Mucosa of stomach (tissue), 1 donor: ENCODE data around the gene FBXO45.
"Not testable (repeated sequence)": the region's sequence is repeated elsewhere in the genome, so short reads cannot be mapped to it uniquely, and the experiment has no call there.

ENCODE experiments used
- H3K27me3 ChIP-seq: one replicate; pipeline ENCODE4 v1.7.0; 2013; ENCODE audit warnings: mild to moderate bottlenecking, low read length; ENCODE audit not compliant: control insufficient read depth, insufficient read depth
- H3K36me3 ChIP-seq: one replicate; pipeline ENCODE4 v1.7.0; 2013; ENCODE audit warnings: low read length; ENCODE audit not compliant: control insufficient read depth, insufficient read depth
- H3K4me1 ChIP-seq: one replicate; pipeline ENCODE4 v1.7.0; 2013; ENCODE audit warnings: mild to moderate bottlenecking, low read length; ENCODE audit not compliant: control insufficient read depth, insufficient read depth
- H3K4me3 ChIP-seq: one replicate; pipeline ENCODE4 v1.7.0; 2013; ENCODE audit warnings: low read length
- H3K9ac ChIP-seq: one replicate; pipeline ENCODE4 v1.7.0; 2013; ENCODE audit warnings: mild to moderate bottlenecking, low read length, moderate library complexity
- H3K9me3 ChIP-seq: one replicate; pipeline ENCODE4 v1.7.0; 2013; ENCODE audit warnings: mild to moderate bottlenecking, low read length, moderate library complexity; ENCODE audit not compliant: control insufficient read depth
- donor health status: Pancreatic carcinoma.

FBXO45 gene

DNA sequence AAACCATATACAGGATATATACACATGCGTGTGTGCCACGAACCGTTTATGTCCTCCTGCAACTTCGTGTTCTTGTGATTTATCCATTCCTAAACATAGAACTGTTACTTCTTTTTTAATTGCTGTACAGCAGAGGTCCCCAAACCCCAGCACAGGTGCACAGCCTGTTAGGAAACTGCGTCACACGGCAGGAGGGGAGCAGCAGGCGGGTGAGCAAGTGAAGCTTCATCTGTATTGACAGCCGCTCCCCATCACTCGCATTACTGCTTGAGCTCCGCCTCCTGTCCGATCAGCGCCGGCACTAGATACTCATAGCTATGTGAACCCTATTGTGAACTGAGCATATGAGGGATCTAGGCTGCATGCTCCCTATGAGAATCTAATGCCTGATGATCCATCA is 36.1 kb downstream of the FBXO45 start:
- Histone ChIP-seq H3K4me1 (peaks cover 2% of the 10 kb centered on the region), H3K9me3 (no peaks in the 10 kb centered on the region), H3K9ac (no peak overlapping the region), H3K27me3 (no peaks in the 10 kb centered on the region), H3K36me3 (no peaks in the 10 kb centered on the region), H3K4me3 (no peak overlapping the region)

DNA sequence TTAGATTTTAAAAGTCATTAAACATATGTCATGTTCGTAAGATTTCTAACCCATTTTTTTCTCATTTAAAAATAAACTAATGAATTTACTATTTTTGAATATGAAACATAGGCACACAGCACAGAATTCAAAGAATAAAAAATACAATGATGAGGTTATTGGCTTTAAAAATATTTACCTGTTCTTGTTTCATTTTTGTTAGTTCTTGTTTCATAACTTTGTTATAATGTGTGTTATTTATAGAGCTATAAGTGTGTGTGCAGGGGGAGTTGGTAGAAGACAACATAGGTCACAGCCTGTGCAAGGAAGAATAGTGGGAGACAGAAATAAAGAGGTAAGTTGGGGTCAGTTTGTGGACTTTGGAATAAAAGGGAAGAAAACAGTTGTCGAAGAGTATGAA is 40.2 kb downstream of the FBXO45 start:
- no peaks in the 10 kb centered on the region for H3K27me3 ChIP-seq
- H3K4me3 ChIP-seq = no peak overlapping the region
- peaks cover 8% of the 10 kb centered on the region for H3K4me1 ChIP-seq
- H3K9me3 ChIP-seq = no peaks in the 10 kb centered on the region
- H3K9ac ChIP-seq = no peak overlapping the region
- H3K36me3 ChIP-seq = no peaks in the 10 kb centered on the region

DNA sequence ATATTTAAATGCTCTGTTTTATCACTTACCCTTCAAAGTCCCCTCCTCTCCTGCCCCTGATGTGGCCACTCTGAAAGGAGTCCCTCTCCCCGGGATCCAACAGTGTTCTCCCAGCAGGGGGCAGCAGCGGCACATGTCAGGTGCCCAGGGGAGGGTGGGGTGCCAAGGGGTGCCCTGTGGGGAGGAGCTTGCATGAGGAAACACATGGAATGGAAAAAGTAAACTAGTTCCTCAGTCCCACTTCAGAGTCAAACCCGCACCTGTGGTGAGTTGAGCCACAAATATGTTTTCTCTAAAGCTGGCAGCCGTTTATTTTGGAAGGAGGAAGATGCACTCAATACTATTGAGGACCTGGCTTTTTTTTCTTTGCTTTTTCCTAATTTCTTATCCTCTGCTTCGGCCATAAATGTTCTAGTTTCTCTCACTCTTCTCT is 40.9 kb downstream of the FBXO45 start:
- Histone ChIP-seq H3K9me3 (no peaks in the 10 kb centered on the region), H3K4me1 (peaks cover 8% of the 10 kb centered on the region), H3K36me3 (no peaks in the 10 kb centered on the region), H3K27me3 (no peaks in the 10 kb centered on the region), H3K4me3 (no peak overlapping the region), H3K9ac (no peak overlapping the region)

DNA sequence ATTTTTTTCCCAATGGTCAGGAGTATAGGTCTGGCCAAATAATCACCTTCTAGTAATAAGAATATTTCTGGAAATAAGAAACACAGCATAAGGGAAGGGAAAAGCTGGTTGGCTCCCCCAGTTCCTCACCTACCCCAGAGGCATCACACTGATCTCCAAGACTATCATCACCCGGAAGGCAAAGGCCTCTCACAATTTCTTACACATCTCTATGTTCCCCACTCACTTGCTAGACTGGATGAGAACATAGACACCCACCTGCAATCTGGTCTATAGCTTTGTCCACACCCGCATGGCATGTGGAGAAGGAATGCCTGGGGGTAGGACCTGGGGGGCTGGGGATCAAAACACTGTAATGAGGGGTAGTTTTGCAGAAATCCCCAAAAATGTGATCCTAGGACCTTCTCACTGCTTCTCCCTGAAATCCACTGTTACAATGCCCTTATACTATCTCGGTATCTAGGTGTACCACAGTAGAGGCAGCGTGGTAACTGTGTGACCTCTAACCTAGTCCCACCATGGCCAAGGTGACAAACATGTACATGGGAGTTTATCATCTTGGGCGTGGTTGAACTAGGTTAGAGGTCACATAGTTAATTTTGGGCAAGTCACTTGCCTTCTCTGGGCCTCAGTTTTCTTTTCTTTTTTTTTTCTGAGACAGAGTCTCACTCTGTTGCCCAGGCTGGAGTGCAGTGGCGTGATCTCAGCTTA is 41.5 kb downstream of the FBXO45 start:
- Histone ChIP-seq H3K9me3 (no peaks in the 10 kb centered on the region), H3K36me3 (no peaks in the 10 kb centered on the region), H3K4me1 (peaks cover 8% of the 10 kb centered on the region), H3K27me3 (no peaks in the 10 kb centered on the region), H3K9ac (no peak overlapping the region), H3K4me3 (no peak overlapping the region)

DNA sequence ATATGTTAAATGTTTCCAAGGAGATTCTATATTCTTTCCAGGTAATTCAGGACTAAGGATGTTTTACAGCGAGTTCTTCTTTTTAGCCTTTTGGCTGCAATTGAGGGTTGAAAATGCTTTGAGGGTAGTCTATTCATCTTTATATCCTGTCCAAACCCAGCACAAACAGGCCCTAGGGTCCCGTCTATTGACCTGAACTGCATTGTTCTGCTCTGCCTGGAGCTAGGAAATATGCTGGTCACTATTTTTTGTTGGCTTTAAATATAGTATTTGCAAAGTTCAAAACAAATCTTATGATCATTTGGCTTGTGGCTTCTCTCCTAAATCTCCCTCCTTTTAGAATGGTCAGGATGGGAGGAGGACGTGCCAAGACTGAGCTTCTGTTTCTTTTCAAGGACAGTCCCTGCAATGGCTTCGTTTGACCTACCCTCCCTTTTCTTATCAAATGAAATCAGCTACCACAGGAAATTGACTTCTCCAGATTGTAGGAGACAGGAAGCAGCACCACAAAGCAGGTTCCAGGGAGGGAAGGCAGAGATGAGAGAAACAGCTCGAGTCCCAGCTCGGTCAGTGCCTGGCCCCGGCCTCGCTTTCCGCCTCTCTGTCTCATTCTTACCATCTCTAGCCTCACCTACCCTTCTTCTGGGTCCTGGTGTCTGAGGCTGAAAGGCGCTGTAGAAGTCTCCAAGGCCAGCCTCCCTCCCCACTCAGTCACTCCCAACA is 43.5 kb downstream of the FBXO45 start:
- Histone ChIP-seq H3K36me3 (no peaks in the 10 kb centered on the region), H3K4me3 (no peak overlapping the region), H3K27me3 (no peaks in the 10 kb centered on the region), H3K9me3 (no peaks in the 10 kb centered on the region), H3K4me1 (peaks cover 8% of the 10 kb centered on the region), H3K9ac (no peak overlapping the region)

DNA sequence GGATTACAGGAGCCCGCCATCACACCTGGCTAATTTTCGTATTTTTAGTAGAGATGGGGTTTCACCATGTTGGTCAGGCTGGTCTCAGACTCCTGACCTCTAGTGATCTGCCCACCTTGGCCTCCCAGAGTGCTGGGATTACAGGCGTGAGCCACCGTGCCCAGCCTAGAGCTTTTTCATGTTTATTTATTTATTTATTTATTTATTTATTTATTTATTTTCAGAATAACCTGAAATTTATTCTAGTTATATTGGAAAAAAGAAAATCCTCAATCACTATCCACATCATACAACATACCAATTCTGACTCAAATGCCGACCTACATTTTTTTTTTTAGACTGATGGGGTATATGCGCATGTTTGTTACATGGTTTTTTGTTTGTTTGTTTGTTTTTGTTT is 46.8 kb downstream of the FBXO45 start:
- not testable (repeated sequence) for H3K4me3 ChIP-seq, H3K4me1 ChIP-seq, H3K9me3 ChIP-seq, H3K27me3 ChIP-seq, H3K36me3 ChIP-seq, H3K9ac ChIP-seq

DNA sequence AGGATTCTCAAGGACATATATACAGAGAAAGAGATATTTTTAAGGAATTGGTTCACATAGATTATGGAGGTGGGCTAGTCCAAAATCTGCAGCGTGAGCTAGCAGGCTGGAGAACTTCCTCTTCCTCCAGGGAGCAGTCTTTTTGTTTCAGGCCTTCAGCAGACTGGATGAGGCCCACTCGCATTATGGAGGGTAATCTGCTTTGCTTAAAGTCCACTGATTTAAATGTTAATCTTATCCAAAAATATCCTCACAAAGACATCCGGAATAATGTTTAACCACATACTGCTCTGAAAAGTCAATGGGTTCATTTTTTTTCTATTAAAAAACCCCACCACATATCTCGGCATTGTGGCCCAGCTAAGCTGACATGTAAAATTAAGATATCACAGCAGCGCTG is 48.8 kb downstream of the FBXO45 start:
- Histone ChIP-seq H3K9me3 (no peaks in the 10 kb centered on the region), H3K9ac (no peak overlapping the region), H3K27me3 (peaks cover 2% of the 10 kb centered on the region), H3K4me1 (no peaks in the 10 kb centered on the region), H3K4me3 (no peak overlapping the region), H3K36me3 (no peaks in the 10 kb centered on the region)

DNA sequence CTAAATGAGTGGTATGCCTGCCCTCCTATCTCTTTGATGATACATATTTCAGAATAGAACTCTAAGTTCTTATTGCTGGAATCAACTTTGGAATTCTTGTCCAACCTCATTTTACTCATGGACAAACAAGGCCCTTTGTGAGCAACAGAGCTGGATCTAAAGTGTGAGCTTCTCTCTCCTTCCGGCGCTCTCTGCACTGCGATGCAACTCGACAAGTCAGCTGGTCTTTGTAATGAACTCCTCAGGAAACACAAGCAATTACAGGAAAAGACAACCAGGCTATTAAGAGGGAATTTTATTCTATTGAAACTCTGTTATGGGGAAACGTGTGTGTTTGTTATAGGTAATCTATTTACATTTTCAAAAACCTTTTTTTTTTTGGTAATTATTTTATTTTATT is 50.8 kb downstream of the FBXO45 start:
- Histone ChIP-seq H3K9me3 (no peaks in the 10 kb centered on the region), H3K36me3 (no peaks in the 10 kb centered on the region), H3K4me3 (no peak overlapping the region), H3K27me3 (peaks cover 2% of the 10 kb centered on the region), H3K9ac (no peak overlapping the region), H3K4me1 (no peaks in the 10 kb centered on the region)

DNA sequence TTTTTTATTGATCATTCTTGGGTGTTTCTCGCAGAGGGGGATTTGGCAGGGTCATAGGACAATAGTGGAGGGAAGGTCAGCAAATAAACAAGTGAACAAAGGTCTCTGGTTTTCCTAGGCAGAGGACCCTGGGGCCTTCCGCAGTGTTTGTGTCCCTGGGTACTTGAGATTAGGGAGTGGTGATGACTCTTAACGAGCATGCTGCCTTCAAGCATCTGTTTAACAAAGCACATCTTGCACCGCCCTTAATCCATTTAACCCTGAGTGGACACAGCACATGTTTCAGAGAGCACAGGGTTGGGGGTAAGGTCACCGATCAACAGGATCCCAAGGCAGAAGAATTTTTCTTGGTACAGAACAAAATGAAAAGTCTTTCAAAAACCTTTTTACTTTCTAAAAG is 51.2 kb downstream of the FBXO45 start:
- H3K9ac ChIP-seq, H3K36me3 ChIP-seq, H3K9me3 ChIP-seq, H3K4me3 ChIP-seq, H3K4me1 ChIP-seq, H3K27me3 ChIP-seq: not testable (repeated sequence)

DNA sequence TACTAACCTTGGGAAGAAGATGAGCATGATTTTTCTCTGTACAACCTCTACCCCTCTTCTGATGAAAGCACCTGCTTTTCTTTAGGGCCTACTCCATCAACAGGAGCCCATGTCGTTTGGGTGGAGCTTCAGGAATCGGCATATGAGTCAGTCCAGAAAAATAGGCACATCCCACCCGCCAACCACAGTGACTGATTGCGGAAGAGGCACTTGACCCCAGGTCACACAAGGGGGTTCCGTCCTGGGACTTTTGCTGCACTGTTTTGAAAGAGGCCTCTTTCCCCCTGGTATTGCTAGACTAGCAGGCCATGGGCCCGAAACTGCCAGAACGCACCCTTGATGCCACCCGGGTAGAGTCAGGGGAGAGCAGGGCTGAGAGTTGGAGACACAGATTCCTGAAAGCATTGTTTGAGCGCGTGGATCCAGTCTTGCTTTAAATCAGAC is 51.7 kb downstream of the FBXO45 start:
- Histone ChIP-seq H3K9ac (no peak overlapping the region), H3K4me1 (no peaks in the 10 kb centered on the region), H3K27me3 (peaks cover 2% of the 10 kb centered on the region), H3K4me3 (no peak overlapping the region), H3K36me3 (no peaks in the 10 kb centered on the region), H3K9me3 (no peaks in the 10 kb centered on the region)

DNA sequence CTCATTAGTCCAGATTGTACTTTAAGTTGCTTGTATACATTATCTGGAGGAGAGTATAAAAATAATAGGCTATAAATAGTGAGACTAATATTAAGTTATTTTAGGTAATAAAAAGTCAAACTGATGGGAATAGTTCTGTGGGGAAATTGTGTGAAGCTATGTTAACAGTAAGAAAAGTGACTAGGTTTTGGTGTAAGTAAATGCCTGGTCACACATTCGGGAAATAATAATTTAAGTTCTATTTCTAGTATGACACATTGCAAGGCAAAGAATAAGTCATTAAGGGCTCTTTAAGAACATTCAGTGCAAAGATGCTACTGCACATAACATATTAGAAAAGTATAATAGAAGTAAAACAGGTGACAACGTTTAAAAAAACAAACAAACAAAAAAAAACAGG is 52.2 kb downstream of the FBXO45 start:
- Histone ChIP-seq H3K36me3 (no peaks in the 10 kb centered on the region), H3K9ac (no peak overlapping the region), H3K27me3 (peaks cover 2% of the 10 kb centered on the region), H3K4me1 (no peaks in the 10 kb centered on the region), H3K4me3 (no peak overlapping the region), H3K9me3 (no peaks in the 10 kb centered on the region)

DNA sequence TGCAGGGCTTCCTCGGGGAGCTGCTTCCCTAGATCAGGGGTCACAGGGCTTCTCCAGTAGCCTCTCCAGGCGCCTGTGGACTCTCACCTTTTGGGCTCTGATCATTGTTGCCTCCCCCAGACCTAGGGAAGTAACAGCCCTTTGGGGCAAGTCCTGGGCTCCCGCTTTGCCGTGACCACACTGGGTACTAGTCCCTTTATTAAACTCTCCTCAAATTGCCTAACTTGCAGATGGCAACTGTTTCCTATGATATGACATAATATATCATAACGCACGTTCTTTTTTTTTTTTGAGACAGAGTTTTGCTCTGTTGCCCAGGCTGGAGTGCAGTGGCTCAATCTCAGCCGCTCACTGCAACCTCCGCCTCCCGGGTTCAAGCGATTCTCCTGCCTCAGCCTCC is 53.2 kb downstream of the FBXO45 start:
- Histone ChIP-seq H3K4me3 (no peak overlapping the region), H3K9me3 (no peaks in the 10 kb centered on the region), H3K36me3 (no peaks in the 10 kb centered on the region), H3K27me3 (peaks cover 2% of the 10 kb centered on the region), H3K9ac (no peak overlapping the region), H3K4me1 (no peaks in the 10 kb centered on the region)
